Endodermal cell (in vitro differentiated cells): ENCODE results near the gene TYROBP. TPM values are rescaled to one million over a fixed set of nuclear protein-coding genes. Genes with fewer than 3 reads are reported as not detected.
"Not testable (repeated sequence)": the region's sequence is repeated elsewhere in the genome, so short reads cannot be mapped to it uniquely, and the experiment has no call there.

ENCODE experiments used
- DNase-seq: peaks from one replicate; pipeline ENCODE4 v3.0.0-alpha.2; 2017
- H3K27ac ChIP-seq: 2 replicates; pipeline ENCODE4 v1.5.1; 2013; ENCODE audit warnings: mild to moderate bottlenecking, low read depth, low read length, moderate library complexity
- H3K27me3 ChIP-seq: 2 replicates; pipeline ENCODE4 v1.6.1; 2013; ENCODE audit warnings: mild to moderate bottlenecking, low read length, moderate library complexity; ENCODE audit not compliant: insufficient read depth, control insufficient read depth, poor library complexity, severe bottlenecking
- H3K36me3 ChIP-seq: 2 replicates; pipeline ENCODE4 v1.7.0; 2013; ENCODE audit warnings: mild to moderate bottlenecking, low read length, moderate library complexity; ENCODE audit not compliant: control insufficient read depth, insufficient read depth
- H3K4me1 ChIP-seq: one replicate; pipeline ENCODE4 v1.7.0; 2013; ENCODE audit warnings: low read length; ENCODE audit not compliant: control insufficient read depth, insufficient read depth
- H3K4me3 ChIP-seq: 2 replicates; pipeline ENCODE4 v1.5.1; 2013; ENCODE audit warnings: mild to moderate bottlenecking, low read length, moderate library complexity
- H3K9ac ChIP-seq: 2 replicates; pipeline ENCODE4 v1.6.1; 2013; ENCODE audit warnings: mild to moderate bottlenecking, low read length, moderate library complexity; ENCODE audit not compliant: poor library complexity, severe bottlenecking; ENCODE audit errors: extremely low read depth
- H3K9me3 ChIP-seq: 2 replicates; pipeline ENCODE4 v1.6.1; 2013; ENCODE audit warnings: mild to moderate bottlenecking, low read length, moderate library complexity; ENCODE audit not compliant: control insufficient read depth
- H3K27ac Mint-ChIP-seq: 2 replicates; pipeline ENCODE4 v1.8.0; 2020; ENCODE audit warnings: mixed read lengths
- H3K27me3 Mint-ChIP-seq: 2 replicates; pipeline ENCODE4 v1.8.0; 2021; ENCODE audit warnings: mild to moderate bottlenecking, mixed read lengths; ENCODE audit not compliant: insufficient read depth
- H3K36me3 Mint-ChIP-seq: 2 replicates; pipeline ENCODE4 v1.8.0; 2020; ENCODE audit warnings: low read depth, mixed read lengths
- H3K4me1 Mint-ChIP-seq: 2 replicates; pipeline ENCODE4 v1.8.0; 2020; ENCODE audit warnings: mixed read lengths
- H3K4me3 Mint-ChIP-seq: 2 replicates; pipeline ENCODE4 v1.8.0; 2020; ENCODE audit warnings: mild to moderate bottlenecking, moderate library complexity, mixed read lengths
- H3K9me3 Mint-ChIP-seq: 2 replicates; pipeline ENCODE4 v1.8.0; 2020; ENCODE audit warnings: mild to moderate bottlenecking, mixed read lengths
- CTCF ChIP-seq: fragments of 200-600 bp; sonication (generic); conservative IDR thresholded peaks from 2 replicates; pipeline ENCODE4 v1.5.0; 2021; ENCODE audit warnings: antibody characterized with exemption, mild to moderate bottlenecking
- WGBS, 2 experiments: methylation state at CpG; one replicate each; pipeline versions ENCODE4 v1.1.5 to v1.1.7; 2013; ENCODE audit warnings: missing lambda C conversion rate in 2 of 2, mixed read lengths in 1 of 2; ENCODE audit not compliant: insufficient coverage in 1 of 2, insufficient read length in 1 of 2; 5-methylcytosine and 5-hydroxymethylcytosine counted together
- total RNA-seq, 2 donors: library from RNA; stranded (reverse); fragmentation: NEBNext Ultra II Directional in 1 of 2; extraction: Animal tissue kit (Norgen Biotek cat#: 25700) in 1 of 2; gene quantifications; 2 replicates in 1 of 2; 3 replicates in 1 of 2; pipeline ENCODE4 v1.2.1, GENCODE V29; 2021

TYROBP gene
- total RNA-seq, 2 donors from 2014 or later: not detected

DNA sequence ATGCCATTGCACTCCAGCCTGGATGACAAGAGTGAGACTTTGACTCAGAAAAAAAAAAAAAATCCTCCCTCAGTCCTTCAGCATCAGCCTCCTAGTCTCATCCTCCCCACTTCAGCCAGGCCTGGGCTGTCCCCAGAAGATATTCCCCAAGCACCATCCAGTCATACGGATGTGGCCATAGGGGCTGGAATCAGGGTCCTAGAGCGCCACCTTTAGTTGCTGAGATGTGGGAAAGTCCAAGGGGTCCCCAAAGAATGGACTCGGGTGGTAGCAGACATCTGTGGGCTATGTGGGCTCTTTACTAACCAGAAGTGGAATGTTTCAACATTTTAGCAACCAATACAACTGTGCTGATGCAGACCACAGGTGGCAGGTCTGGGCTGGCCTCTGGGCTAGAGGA, 3.1 kb upstream of the TYROBP start:
- peaks cover 6% of the 10 kb centered on the region for H3K4me1 ChIP-seq
- no peak overlapping the region for H3K9ac ChIP-seq
- H3K9me3 ChIP-seq: no peaks in the 10 kb centered on the region
- Mint-ChIP-seq H3K4me1 (peaks cover 8% of the 10 kb centered on the region), H3K36me3 (no peaks in the 10 kb centered on the region), H3K27me3 (peaks cover 2% of the 10 kb centered on the region), H3K4me3 (no peak overlapping the region), H3K27ac (no peak overlapping the region), H3K9me3 (no peaks in the 10 kb centered on the region)
- no peak overlapping the region for H3K4me3 ChIP-seq
- peak; percentile 67 for DNase-seq
- no peak overlapping the region for H3K27ac ChIP-seq
- no peaks in the 10 kb centered on the region for H3K36me3 ChIP-seq
- peak; percentile 58 for TF ChIP-seq CTCF
- H3K27me3 ChIP-seq: no peaks in the 10 kb centered on the region
- 77 to 80% methylated on average over 1 to 3 of the region's 3 CpGs for WGBS, 2 experiments

GRCh38 chr19:35910355-35910754, 2.3 kb upstream of the TYROBP start:
- H3K36me3 Mint-ChIP-seq, H3K4me3 ChIP-seq, H3K27me3 ChIP-seq, H3K4me1 ChIP-seq, H3K27me3 Mint-ChIP-seq, H3K9ac ChIP-seq, H3K27ac Mint-ChIP-seq, DNase-seq, H3K9me3 ChIP-seq, H3K4me1 Mint-ChIP-seq, H3K9me3 Mint-ChIP-seq, H3K4me3 Mint-ChIP-seq, H3K36me3 ChIP-seq, H3K27ac ChIP-seq: not testable (repeated sequence)
- WGBS, 2 experiments: 90 to 95% methylated on average over 7 to 13 of the region's 14 CpGs

GRCh38 chr19:35909684-35910035, 1.6 kb upstream of the TYROBP start:
- TF ChIP-seq CTCF: no peak
- no peaks in the 10 kb centered on the region for H3K36me3 Mint-ChIP-seq
- H3K27ac Mint-ChIP-seq: no peak overlapping the region
- H3K9me3 ChIP-seq: no peaks in the 10 kb centered on the region
- H3K4me3 ChIP-seq: no peak overlapping the region
- no peak overlapping the region for H3K27ac ChIP-seq
- no peaks in the 10 kb centered on the region for H3K27me3 ChIP-seq
- H3K36me3 ChIP-seq: no peaks in the 10 kb centered on the region
- no peak overlapping the region for H3K9ac ChIP-seq
- DNase-seq: no peak
- peaks cover 8% of the 10 kb centered on the region for H3K4me1 Mint-ChIP-seq
- 88 to 93% methylated on average over 3 to 6 of the region's 6 CpGs for WGBS, 2 experiments
- H3K4me3 Mint-ChIP-seq: no peak overlapping the region
- H3K9me3 Mint-ChIP-seq: no peaks in the 10 kb centered on the region
- peaks cover 6% of the 10 kb centered on the region for H3K4me1 ChIP-seq
- no peaks in the 10 kb centered on the region for H3K27me3 Mint-ChIP-seq

DNA sequence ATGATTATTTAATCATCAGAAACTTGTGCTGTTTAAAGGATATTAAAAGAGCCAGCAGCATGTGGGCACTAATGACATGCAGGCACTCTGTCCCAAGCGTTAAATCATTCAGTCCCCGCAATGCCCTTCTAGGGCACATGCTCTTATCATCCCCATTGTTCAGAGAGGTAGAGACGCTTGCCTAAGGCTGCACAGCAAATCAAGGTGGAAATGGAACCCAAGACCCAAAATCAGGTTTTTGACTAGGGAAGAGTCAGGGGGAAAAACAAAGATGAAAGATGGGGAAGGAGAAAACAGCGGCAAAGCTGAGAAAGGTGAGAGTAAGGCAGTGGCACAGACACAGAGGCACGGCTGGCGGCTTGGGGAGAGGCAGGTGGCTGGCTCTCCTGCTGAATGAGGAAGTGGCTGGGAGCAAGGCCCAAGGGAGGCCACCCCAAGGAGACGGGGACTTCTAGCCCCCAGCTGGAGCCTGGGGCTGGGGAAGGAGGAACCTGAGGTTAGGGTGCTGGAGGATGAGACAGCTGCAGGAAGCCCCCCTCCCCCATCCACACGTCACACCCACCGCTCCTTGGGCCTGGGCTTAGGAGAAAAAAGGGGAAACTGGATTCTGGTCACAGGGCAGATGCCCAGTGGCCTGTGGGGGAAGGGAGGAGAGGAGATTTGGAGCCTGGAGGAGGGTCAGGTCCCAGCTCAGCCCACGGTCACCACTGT, 1.0 kb upstream of the TYROBP start:
- Mint-ChIP-seq H3K36me3 (no peaks in the 10 kb centered on the region), H3K27me3 (no peaks in the 10 kb centered on the region), H3K27ac (peak overlapping the region; percentile 7), H3K9me3 (no peaks in the 10 kb centered on the region), H3K4me3 (no peak overlapping the region), H3K4me1 (peaks cover 8% of the 10 kb centered on the region)
- TF ChIP-seq CTCF: no peak
- no peaks in the 10 kb centered on the region for H3K27me3 ChIP-seq
- H3K4me3 ChIP-seq: no peak overlapping the region
- H3K27ac ChIP-seq: no peak overlapping the region
- H3K36me3 ChIP-seq: no peaks in the 10 kb centered on the region
- no peaks in the 10 kb centered on the region for H3K9me3 ChIP-seq
- peaks cover 6% of the 10 kb centered on the region for H3K4me1 ChIP-seq
- WGBS, 2 experiments: 89% methylated on average over 4 to 7 of the region's 10 CpGs
- H3K9ac ChIP-seq: no peak overlapping the region
- DNase-seq: no peak
